Measurements from ENCODE around the gene NTN4.

DNA sequence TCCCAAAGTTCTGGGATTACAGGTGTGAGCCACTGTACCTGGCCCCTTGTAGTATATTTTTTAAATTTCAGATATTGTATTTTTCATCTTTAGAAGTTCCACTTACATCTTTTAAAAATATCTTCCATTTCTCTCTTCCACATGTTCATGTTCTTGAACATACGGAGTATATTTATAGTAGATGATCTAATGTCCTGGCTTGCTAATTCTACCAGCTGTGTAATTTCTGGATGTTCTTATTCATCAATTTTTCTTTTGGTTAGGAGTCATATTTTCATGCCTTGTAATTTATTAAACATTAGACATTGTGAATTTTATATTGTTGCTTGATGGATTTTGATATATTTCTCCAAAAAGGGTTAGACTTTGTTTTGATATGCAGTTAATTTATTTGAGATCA, 30.8 kb downstream of the NTN4 start:
- TF ChIP-seq EZH2 (IDR thresholded peaks at IDR 0.05; ENCODE audit: insufficient read depth, poor library complexity, severe bottlenecking) (no peak), EZH2phosphoT487 (IDR thresholded peaks at IDR 0.05; ENCODE audit: insufficient read depth, low read depth) (no peak)
